Activated T-cell treated with anti-CD3 and anti-CD28 coated beads, Interleukin-2, amount 50 U/mL, for 24 hours (primary cell): ENCODE data around the gene OTUD5.

Experiments used
- DNase-seq: peaks from one replicate; pipeline ENCODE4 v3.0.0-alpha.2; 2020
- H3K27ac Mint-ChIP-seq: 2 replicates; pipeline ENCODE4 v1.8.0; 2020; ENCODE audit warnings: mild to moderate bottlenecking, mixed read lengths
- H3K27me3 Mint-ChIP-seq: 2 replicates; pipeline ENCODE4 v1.8.0; 2020; ENCODE audit warnings: mixed read lengths
- H3K36me3 Mint-ChIP-seq: 2 replicates; pipeline ENCODE4 v1.8.0; 2020; ENCODE audit warnings: low read depth, mixed read lengths
- H3K4me1 Mint-ChIP-seq: 2 replicates; pipeline ENCODE4 v1.8.0; 2020; ENCODE audit warnings: low read depth, mixed read lengths
- H3K4me3 Mint-ChIP-seq: 2 replicates; pipeline ENCODE4 v1.8.0; 2020; ENCODE audit warnings: mild to moderate bottlenecking, moderate library complexity, mixed read lengths
- H3K9me3 Mint-ChIP-seq: 2 replicates; pipeline ENCODE4 v1.8.0; 2020; ENCODE audit warnings: mixed read lengths

Gene OTUD5

GRCh38 chrX:48917139-48918001 is 40.0 kb downstream of the OTUD5 start:
- H3K36me3 Mint-ChIP-seq = peaks cover 90% of the 10 kb centered on the region

GRCh38 chrX:48914593-48915493 is 42.6 kb downstream of the OTUD5 start:
- Mint-ChIP-seq H3K27me3 (peaks cover 40% of the 10 kb centered on the region), H3K4me3 (peak overlapping the region; percentile 88), H3K4me1 (peaks cover 57% of the 10 kb centered on the region), H3K9me3 (no peaks in the 10 kb centered on the region), H3K36me3 (peaks cover 84% of the 10 kb centered on the region), H3K27ac (peak overlapping the region; percentile 92)
- no peak for DNase-seq

More at GRCh38 chrX:48917139-48918001, 40.0 kb downstream of the OTUD5 start:
- H3K27me3 Mint-ChIP-seq = peaks cover 25% of the 10 kb centered on the region
- peaks cover 66% of the 10 kb centered on the region for H3K4me1 Mint-ChIP-seq
- H3K4me3 Mint-ChIP-seq = peak overlapping the region; percentile 88
- H3K27ac Mint-ChIP-seq = peak overlapping the region; percentile 92
- no peaks in the 10 kb centered on the region for H3K9me3 Mint-ChIP-seq
- DNase-seq = peak; percentile 93

DNA sequence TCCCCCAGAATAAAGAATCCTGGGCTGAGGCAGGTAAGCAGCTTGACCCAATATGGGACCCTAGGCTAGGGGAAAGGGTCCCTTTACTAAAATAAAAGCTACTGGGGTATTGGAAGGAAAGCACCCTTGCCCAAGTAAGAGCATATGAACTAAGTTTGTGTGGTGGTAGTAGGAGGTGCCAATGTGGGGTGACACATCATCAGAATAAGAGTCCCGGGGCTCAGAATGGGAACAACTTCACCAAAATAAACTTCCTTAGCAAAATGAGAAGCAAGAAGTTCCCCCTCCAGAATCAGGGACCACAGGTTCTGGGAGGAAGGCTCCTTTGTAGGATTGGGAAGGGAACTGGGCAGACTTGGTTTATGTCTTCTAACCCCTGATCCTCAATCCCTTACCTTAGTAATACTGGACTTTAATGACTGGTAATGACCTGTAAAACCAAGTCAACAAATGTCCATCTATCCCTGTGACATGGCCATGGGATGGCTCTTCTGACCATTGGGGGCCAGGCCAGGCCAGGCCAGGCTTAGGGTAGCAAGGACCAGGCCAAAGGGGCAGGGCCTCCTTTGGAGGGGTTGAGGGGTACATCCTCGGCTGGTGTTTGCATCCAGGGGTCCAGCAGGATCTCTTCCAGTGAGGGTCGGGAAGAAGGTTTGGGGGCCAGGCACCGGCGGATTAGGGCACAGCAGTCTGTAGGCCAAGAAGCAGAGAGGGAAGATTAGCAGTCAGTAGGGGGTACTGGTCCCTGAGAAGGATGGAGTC is 43.6 kb downstream of the OTUD5 start:
- H3K9me3 Mint-ChIP-seq = no peaks in the 10 kb centered on the region
- no peak for DNase-seq
- H3K27me3 Mint-ChIP-seq = peaks cover 37% of the 10 kb centered on the region
- peaks cover 82% of the 10 kb centered on the region for H3K36me3 Mint-ChIP-seq
- peaks cover 50% of the 10 kb centered on the region for H3K4me1 Mint-ChIP-seq
- peak overlapping the region; percentile 92 for H3K27ac Mint-ChIP-seq
- peak overlapping the region; percentile 88 for H3K4me3 Mint-ChIP-seq

DNA sequence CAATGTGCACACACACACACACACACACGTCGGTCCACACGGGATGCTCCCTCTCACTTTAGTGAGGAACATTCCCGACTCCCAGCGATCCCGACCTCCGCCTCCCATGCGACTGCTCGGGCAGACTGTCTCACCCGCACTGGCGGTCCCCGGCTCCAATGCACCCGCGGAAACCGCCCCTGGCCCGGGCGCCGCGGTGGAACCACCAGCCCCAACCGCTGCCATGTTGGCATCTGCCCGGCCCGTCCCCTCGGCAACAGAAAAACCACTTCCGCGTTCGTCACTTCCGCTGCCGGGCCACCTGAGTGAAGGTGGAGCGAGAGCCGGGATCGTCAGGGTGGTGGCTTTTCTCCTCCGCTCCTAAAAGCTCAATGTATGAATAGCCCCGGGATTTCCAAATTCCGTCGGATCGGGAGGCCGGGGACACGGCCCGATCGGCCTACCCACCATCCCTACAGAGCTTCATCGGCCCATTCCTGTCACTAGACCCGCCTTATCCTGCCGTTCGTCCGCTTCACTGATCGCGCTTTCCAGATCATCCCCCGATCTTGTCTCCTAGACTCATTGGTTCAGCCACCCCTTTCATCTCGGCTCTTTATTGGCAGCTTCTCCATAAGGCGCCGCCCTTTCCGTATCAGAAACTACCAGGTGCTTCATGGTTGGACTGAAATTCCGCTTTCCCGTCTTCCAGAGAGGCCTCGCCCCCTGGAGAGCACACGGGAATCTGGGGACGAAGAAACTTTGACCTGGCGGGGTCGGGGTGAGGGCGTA is 45.8 kb downstream of the OTUD5 start, which contains the start of gene SLC35A2:
Gene SLC35A2, minus strand, starts transcription at position 235 of the 771 bp plus-strand sequence. Its CDS starts 10 bp downstream, at position 225.
- H3K36me3 Mint-ChIP-seq = peaks cover 65% of the 10 kb centered on the region
- H3K4me3 Mint-ChIP-seq = peak within 1 kb of the TSS; percentile 88
- H3K27me3 Mint-ChIP-seq = peaks cover 27% of the 10 kb centered on the region
- no peaks in the 10 kb centered on the region for H3K9me3 Mint-ChIP-seq
- peak; percentile 91 for DNase-seq
- H3K4me1 Mint-ChIP-seq = peaks cover 44% of the 10 kb centered on the region
- H3K27ac Mint-ChIP-seq = peak within 1 kb of the TSS; percentile 94

DNA sequence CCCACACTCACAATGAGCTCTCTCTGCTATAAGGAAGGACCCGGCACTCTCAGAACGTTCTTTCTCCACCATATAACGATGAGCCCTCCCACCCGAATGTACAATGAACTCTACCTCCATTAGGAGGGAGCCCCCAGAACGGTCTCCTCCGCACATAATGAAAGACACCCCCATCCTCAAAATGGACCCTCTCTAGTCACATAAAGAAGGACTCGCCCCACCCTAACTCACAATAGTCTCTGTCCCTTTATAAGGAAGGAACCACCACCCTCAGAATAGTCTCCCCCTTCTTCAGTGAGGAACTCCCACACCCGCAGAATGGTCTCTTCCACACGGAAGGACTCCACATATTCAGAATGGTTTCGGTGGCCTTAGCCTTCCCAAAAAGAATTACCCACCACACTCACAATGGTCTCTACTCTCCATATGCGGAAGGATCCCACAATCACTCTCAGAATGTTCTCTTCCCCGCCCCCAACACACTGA is 46.4 kb downstream of the OTUD5 start:
- peaks cover 64% of the 10 kb centered on the region for H3K36me3 Mint-ChIP-seq
- H3K9me3 Mint-ChIP-seq = no peaks in the 10 kb centered on the region
- DNase-seq = no peak
- peaks cover 44% of the 10 kb centered on the region for H3K4me1 Mint-ChIP-seq
- H3K27ac Mint-ChIP-seq = peak overlapping the region; percentile 94
- peaks cover 27% of the 10 kb centered on the region for H3K27me3 Mint-ChIP-seq
- peak overlapping the region; percentile 88 for H3K4me3 Mint-ChIP-seq

- peaks cover 62% of the 10 kb centered on the region for H3K36me3 Mint-ChIP-seq
- peaks cover 38% of the 10 kb centered on the region for H3K4me1 Mint-ChIP-seq
- no peak for DNase-seq
- H3K4me3 Mint-ChIP-seq = peak overlapping the region; percentile 88
- no peaks in the 10 kb centered on the region for H3K9me3 Mint-ChIP-seq
- peaks cover 27% of the 10 kb centered on the region for H3K27me3 Mint-ChIP-seq
- no peak overlapping the region for H3K27ac Mint-ChIP-seq
These were observed 47.6 kb downstream of the OTUD5 start for GRCh38 chrX:48909703-48910294.

- Mint-ChIP-seq H3K9me3 (no peaks in the 10 kb centered on the region), H3K36me3 (peaks cover 59% of the 10 kb centered on the region), H3K27me3 (peaks cover 30% of the 10 kb centered on the region), H3K4me1 (peaks cover 26% of the 10 kb centered on the region), H3K4me3 (no peak overlapping the region), H3K27ac (no peak overlapping the region)
- no peak for DNase-seq
These were observed 48.8 kb downstream of the OTUD5 start for GRCh38 chrX:48908600-48908999.

GRCh38 chrX:48905090-48905790 is 52.2 kb downstream of the OTUD5 start:
- H3K36me3 Mint-ChIP-seq = peaks cover 67% of the 10 kb centered on the region
- H3K9me3 Mint-ChIP-seq = no peaks in the 10 kb centered on the region
- peak overlapping the region; percentile 64 for H3K27ac Mint-ChIP-seq
- H3K4me3 Mint-ChIP-seq = no peak overlapping the region
- H3K4me1 Mint-ChIP-seq = peaks cover 3% of the 10 kb centered on the region
- no peak for DNase-seq
- peaks cover 20% of the 10 kb centered on the region for H3K27me3 Mint-ChIP-seq

- Mint-ChIP-seq H3K36me3 (peaks cover 71% of the 10 kb centered on the region), H3K4me1 (peaks cover 4% of the 10 kb centered on the region), H3K27ac (peak overlapping the region; percentile 47), H3K4me3 (no peak overlapping the region), H3K9me3 (no peaks in the 10 kb centered on the region), H3K27me3 (peaks cover 19% of the 10 kb centered on the region)
- no peak for DNase-seq
These were observed 52.8 kb downstream of the OTUD5 start for GRCh38 chrX:48904626-48905025.

DNA sequence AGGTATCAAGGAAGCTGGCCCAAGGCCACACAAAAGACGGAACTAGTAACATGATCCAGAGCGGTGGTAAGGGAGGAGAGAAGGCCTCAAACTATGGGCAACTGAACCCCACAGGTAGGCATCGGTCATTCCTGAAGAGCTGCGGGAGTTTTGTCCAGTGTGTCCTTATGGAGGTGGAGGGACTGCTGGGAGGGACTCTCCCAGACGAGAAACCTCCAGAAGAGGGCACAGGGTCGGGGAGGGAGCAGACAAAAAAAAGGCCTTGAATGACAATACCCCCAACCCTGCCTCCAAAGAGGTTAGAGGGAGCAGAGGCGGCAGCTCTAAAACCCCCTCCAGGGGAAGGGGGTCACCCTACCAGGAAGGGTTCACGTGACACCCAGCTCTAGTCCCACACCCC is 53.2 kb downstream of the OTUD5 start:
- H3K27me3 Mint-ChIP-seq = peaks cover 19% of the 10 kb centered on the region
- H3K27ac Mint-ChIP-seq = peak overlapping the region; percentile 78
- DNase-seq = no peak
- H3K9me3 Mint-ChIP-seq = no peaks in the 10 kb centered on the region
- no peak overlapping the region for H3K4me3 Mint-ChIP-seq
- peaks cover 7% of the 10 kb centered on the region for H3K4me1 Mint-ChIP-seq
- peaks cover 71% of the 10 kb centered on the region for H3K36me3 Mint-ChIP-seq

GRCh38 chrX:48903290-48903689 is 54.1 kb downstream of the OTUD5 start:
- no peak for DNase-seq
- no peak overlapping the region for H3K4me3 Mint-ChIP-seq
- no peaks in the 10 kb centered on the region for H3K9me3 Mint-ChIP-seq
- H3K27me3 Mint-ChIP-seq = peaks cover 19% of the 10 kb centered on the region
- H3K27ac Mint-ChIP-seq = peak overlapping the region; percentile 78
- H3K4me1 Mint-ChIP-seq = peaks cover 9% of the 10 kb centered on the region
- peaks cover 67% of the 10 kb centered on the region for H3K36me3 Mint-ChIP-seq

DNA sequence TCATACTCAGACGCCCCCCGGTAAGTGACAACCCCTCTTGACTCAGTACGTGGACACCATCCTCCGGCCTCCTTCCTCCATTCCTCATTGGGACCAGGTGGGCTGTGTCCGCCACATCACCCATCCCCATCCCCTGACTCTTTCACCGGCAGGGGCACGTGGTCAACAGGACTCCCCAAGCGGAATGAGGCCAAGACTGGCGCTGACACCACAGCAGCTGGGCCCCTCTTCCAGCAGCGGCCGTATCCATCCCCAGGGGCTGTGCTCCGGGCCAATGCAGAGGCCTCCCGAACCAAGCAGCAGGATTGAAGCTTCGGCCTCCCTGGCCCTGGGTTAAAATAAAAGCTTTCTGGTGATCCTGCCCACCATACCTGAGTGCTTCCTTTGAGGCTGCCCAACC is 54.6 kb downstream of the OTUD5 start:
- no peak for DNase-seq
- peaks cover 69% of the 10 kb centered on the region for H3K36me3 Mint-ChIP-seq
- no peak overlapping the region for H3K4me3 Mint-ChIP-seq
- H3K27ac Mint-ChIP-seq = peak overlapping the region; percentile 44
- H3K27me3 Mint-ChIP-seq = peaks cover 19% of the 10 kb centered on the region
- peaks cover 9% of the 10 kb centered on the region for H3K4me1 Mint-ChIP-seq
- no peaks in the 10 kb centered on the region for H3K9me3 Mint-ChIP-seq
